SH-SY5Y (cell line): Measurements from ENCODE around the gene UAP1L1.

Experiments used
- GATA2 ChIP-seq: IDR thresholded peaks from 2 replicates; pipeline ENCODE4 v1.6.1; 2011; ENCODE audit warnings: mild to moderate bottlenecking, low read depth, low read length
- GATA3 ChIP-seq: IDR thresholded peaks from 2 replicates; pipeline ENCODE4 v1.6.1; 2011; ENCODE audit warnings: low read depth, mild to moderate bottlenecking, low read length, moderate library complexity

- no peak for TF ChIP-seq GATA2
- TF ChIP-seq GATA3, result no peak
Observed at GRCh38 chr9:137038916-137039315, 38.4 kb upstream of the UAP1L1 start.
